Measurements from ENCODE around the gene COLEC12.

Gene COLEC12

GRCh38 chr18:500632-501405 is at the start of gene COLEC12:
TSS of gene COLEC12 (minus strand) at chr18:500701. CDS start at chr18:500514, 187 bp downstream.
- DNase-seq (ENCODE audit: low spot score): peak; percentile 13

GRCh38 chr18:549967-550366 is 49.5 kb upstream of the COLEC12 start:
- no peak for DNase-seq (ENCODE audit: low spot score)

GRCh38 chr18:543447-544078 is 43.1 kb upstream of the COLEC12 start:
- no peak for DNase-seq (ENCODE audit: low spot score)

- DNase-seq (ENCODE audit: low spot score): no peak
These were observed 33.6 kb upstream of the COLEC12 start for GRCh38 chr18:533995-534601.

- no peak for DNase-seq (ENCODE audit: low spot score)
These were observed 32.1 kb upstream of the COLEC12 start for GRCh38 chr18:532632-533031.

GRCh38 chr18:532018-532417 is 31.5 kb upstream of the COLEC12 start:
- no peak for DNase-seq (ENCODE audit: low spot score)

- no peak for DNase-seq (ENCODE audit: low spot score)
These were observed 26.6 kb upstream of the COLEC12 start for GRCh38 chr18:527146-527545.

GRCh38 chr18:526681-527080 is 26.2 kb upstream of the COLEC12 start:
- no peak for DNase-seq (ENCODE audit: low spot score)

GRCh38 chr18:525036-525797 is 24.7 kb upstream of the COLEC12 start:
- DNase-seq (ENCODE audit: low spot score): peak; percentile 71

- DNase-seq (ENCODE audit: low spot score): peak; percentile 73
These were observed 24.0 kb upstream of the COLEC12 start for GRCh38 chr18:524466-524865.

GRCh38 chr18:523561-523960 is 23.1 kb upstream of the COLEC12 start:
- no peak for DNase-seq (ENCODE audit: low spot score)

GRCh38 chr18:519019-519879 is 18.7 kb upstream of the COLEC12 start:
- peak; percentile 43 for DNase-seq (ENCODE audit: low spot score)

GRCh38 chr18:518081-518480 is 17.6 kb upstream of the COLEC12 start:
- no peak for DNase-seq (ENCODE audit: low spot score)

- DNase-seq (ENCODE audit: low spot score): no peak
These were observed 15.3 kb upstream of the COLEC12 start for GRCh38 chr18:515838-516237.

- no peak for DNase-seq (ENCODE audit: low spot score)
These were observed 14.8 kb upstream of the COLEC12 start for GRCh38 chr18:515156-515815.

- DNase-seq (ENCODE audit: low spot score): no peak
These were observed 13.5 kb upstream of the COLEC12 start for GRCh38 chr18:513826-514530.

- DNase-seq (ENCODE audit: low spot score): no peak
These were observed 12.5 kb upstream of the COLEC12 start for GRCh38 chr18:512957-513356.

GRCh38 chr18:508835-509234 is 8.3 kb upstream of the COLEC12 start:
- no peak for DNase-seq (ENCODE audit: low spot score)

GRCh38 chr18:507636-508035 is 7.1 kb upstream of the COLEC12 start:
- DNase-seq (ENCODE audit: low spot score): no peak

- DNase-seq (ENCODE audit: low spot score): no peak
These were observed 6.3 kb upstream of the COLEC12 start for GRCh38 chr18:506801-507200.
